BJ (cell line): ENCODE data around the gene TSPAN4. TPM values are rescaled to one million over a fixed set of nuclear protein-coding genes. Genes with fewer than 3 reads are reported as not detected.

Experiments
- CTCF ChIA-PET: fragments of 350-600 bp; formaldehyde crosslinking; extraction: SDS; loops from one replicate; lab custom pipeline; 2021; ENCODE audit warnings: antibody characterized with exemption, inconsistent platforms; lab: Yijun Ruan, JAX
- POLR2A ChIA-PET: fragments of 300-600 bp; sonication (Branson Sonifier 250); formaldehyde crosslinking; extraction: SDS; loops from one replicate; lab custom pipeline; 2021; ENCODE audit warnings: antibody characterized with exemption; lab: Charles Lee
- DNase-seq: peaks from one replicate; pipeline ENCODE4 v3.0.0-alpha.2; 2011; ENCODE audit warnings: low read depth
- H3K27me3 ChIP-seq: 2 replicates; pipeline ENCODE4 v1.6.0; 2011; ENCODE audit warnings: low read length; ENCODE audit not compliant: control insufficient read depth, insufficient read depth
- H3K36me3 ChIP-seq: 2 replicates; pipeline ENCODE4 v1.5.1; 2011; ENCODE audit warnings: low read length; ENCODE audit not compliant: control insufficient read depth, insufficient read depth
- H3K4me3 ChIP-seq: 2 replicates; pipeline ENCODE4 v1.5.1; 2011; ENCODE audit warnings: low read depth, mild to moderate bottlenecking, control low read depth, low read length
- CTCF ChIP-seq: IDR thresholded peaks from 2 replicates; pipeline ENCODE4 v1.5.1; 2011; ENCODE audit warnings: low read depth, mild to moderate bottlenecking, control low read depth, inconsistent platforms, low read length, moderate library complexity; ENCODE audit not compliant: insufficient read depth
- polyA plus RNA-seq: library from polyadenylated mRNA; depleted of rRNA; stranded (reverse); fragments of >200 nt; gene quantifications from 2 replicates; pipeline ENCODE4 v1.2.3, GENCODE V29; 2011

The TSPAN4 gene
- polyA plus RNA-seq, 1 experiment: 295 TPM

- ChIA-PET POLR2A (no interaction called here), CTCF (interaction anchor here (0.7 kb wide), 1 partner anchor 42 kb away, joined by 3 read pairs; no protein-coding TSS in a partner anchor)
- no peak for TF ChIP-seq CTCF
- no peak for DNase-seq
- no peak overlapping the region for H3K4me3 ChIP-seq
- H3K27me3 ChIP-seq: no peaks in the 10 kb centered on the region
- H3K36me3 ChIP-seq: peaks cover 30% of the 10 kb centered on the region
Measured at GRCh38 chr11:825366-826226, 17.1 kb upstream of the TSPAN4 start.

- no peak overlapping the region for H3K4me3 ChIP-seq
- no peak for TF ChIP-seq CTCF
- DNase-seq: no peak
- H3K27me3 ChIP-seq: no peaks in the 10 kb centered on the region
- ChIA-PET POLR2A (no interaction called here), CTCF (no interaction called here)
- peaks cover 30% of the 10 kb centered on the region for H3K36me3 ChIP-seq
Measured at GRCh38 chr11:826227-826621, 16.4 kb upstream of the TSPAN4 start.

- Histone ChIP-seq H3K27me3 (no peaks in the 10 kb centered on the region), H3K36me3 (peaks cover 26% of the 10 kb centered on the region), H3K4me3 (peak overlapping the region; percentile 25)
- DNase-seq: no peak
- ChIA-PET POLR2A (no interaction called here), CTCF (no interaction called here)
- TF ChIP-seq CTCF: no peak
Measured at GRCh38 chr11:826836-827145, 15.9 kb upstream of the TSPAN4 start.

- ChIA-PET CTCF (no interaction called here), POLR2A (no interaction called here)
- peaks cover 22% of the 10 kb centered on the region for H3K36me3 ChIP-seq
- TF ChIP-seq CTCF: no peak
- no peak for DNase-seq
- H3K27me3 ChIP-seq: no peaks in the 10 kb centered on the region
- H3K4me3 ChIP-seq: peak overlapping the region; percentile 25
Measured at GRCh38 chr11:827146-827896, 15.3 kb upstream of the TSPAN4 start.

GRCh38 chr11:827897-828192, 14.8 kb upstream of the TSPAN4 start, which contains the start of gene CRACR2B:
Gene CRACR2B, plus strand, starts transcription at chr11:827919. Its CDS starts 689 bp downstream, at chr11:828608.
- ChIA-PET CTCF (no interaction called here), POLR2A (no interaction called here)
- H3K4me3 ChIP-seq: peak within 1 kb of the TSS; percentile 25

More at GRCh38 chr11:827897-828192, 14.8 kb upstream of the TSPAN4 start, which contains the start of gene CRACR2B:
- TF ChIP-seq CTCF: no peak
- no peak for DNase-seq
- no peaks in the 10 kb centered on the region for H3K27me3 ChIP-seq
- H3K36me3 ChIP-seq: peaks cover 20% of the 10 kb centered on the region
